ENCODE data around the gene SSU72.
A peak's percentile ranks its signal among the peaks of the same experiment; 100 is the strongest.
"Not testable (repeated sequence)": the region's sequence is repeated elsewhere in the genome, so short reads cannot be mapped to it uniquely, and the experiment has no call there.

The SSU72 gene

DNA sequence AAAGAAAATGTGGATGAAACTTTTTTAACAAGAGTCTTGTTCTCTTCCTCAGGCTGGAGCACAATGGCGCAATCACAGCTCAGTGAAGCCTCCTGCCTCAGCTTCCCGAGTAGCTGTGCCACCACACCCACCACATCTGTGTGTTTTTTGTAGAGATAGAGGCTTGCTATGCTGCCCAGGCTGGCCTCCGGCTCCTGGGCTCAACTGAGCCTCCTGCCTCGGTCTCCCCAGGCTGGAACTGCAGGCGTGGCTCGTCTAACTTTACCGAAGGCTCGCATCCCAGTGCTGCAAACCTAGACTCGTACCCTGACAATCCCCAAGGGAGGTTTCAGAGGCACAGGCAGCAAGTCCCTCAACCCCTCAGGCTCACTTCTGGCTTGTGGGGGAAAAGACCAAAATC, 14.5 kb downstream of the SSU72 start:
- DNase-seq (ENCODE audit: low read depth, low spot score), result no peak

DNA sequence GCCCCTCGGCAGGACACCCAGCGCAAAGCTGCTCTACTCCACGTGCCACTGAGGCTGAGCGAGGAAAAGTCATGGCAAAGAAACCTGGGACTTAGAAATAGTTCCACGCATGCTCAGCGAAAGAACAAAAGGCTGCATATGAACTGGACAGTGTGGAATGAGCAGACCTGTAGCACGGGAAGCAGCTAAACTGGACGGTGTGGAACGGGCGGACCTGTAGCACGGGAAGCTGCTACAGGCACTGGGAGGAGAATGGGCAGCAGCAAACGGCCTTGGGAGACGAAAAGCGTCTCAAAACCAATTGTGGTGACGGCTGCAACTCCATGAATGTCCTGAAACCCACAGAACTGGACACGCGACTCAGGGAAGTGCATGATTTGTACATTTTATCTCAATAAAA, 15.6 kb downstream of the SSU72 start:
- no peak for DNase-seq (ENCODE audit: low read depth, low spot score)

GRCh38 chr1:1558591-1558990, 16.1 kb downstream of the SSU72 start:
- DNase-seq (ENCODE audit: low read depth, low spot score), result no peak

- DNase-seq (ENCODE audit: low read depth, low spot score), result not testable (repeated sequence)
These were observed 17.0 kb downstream of the SSU72 start for GRCh38 chr1:1557688-1558087.

- not testable (repeated sequence) for DNase-seq (ENCODE audit: low read depth, low spot score)
These were observed 17.7 kb downstream of the SSU72 start for GRCh38 chr1:1556961-1557360.

- DNase-seq (ENCODE audit: low read depth, low spot score), result no peak
These were observed 18.2 kb downstream of the SSU72 start for GRCh38 chr1:1556505-1556904.

- DNase-seq (ENCODE audit: low read depth, low spot score), result no peak
These were observed 19.4 kb downstream of the SSU72 start for GRCh38 chr1:1554926-1555915.

DNA sequence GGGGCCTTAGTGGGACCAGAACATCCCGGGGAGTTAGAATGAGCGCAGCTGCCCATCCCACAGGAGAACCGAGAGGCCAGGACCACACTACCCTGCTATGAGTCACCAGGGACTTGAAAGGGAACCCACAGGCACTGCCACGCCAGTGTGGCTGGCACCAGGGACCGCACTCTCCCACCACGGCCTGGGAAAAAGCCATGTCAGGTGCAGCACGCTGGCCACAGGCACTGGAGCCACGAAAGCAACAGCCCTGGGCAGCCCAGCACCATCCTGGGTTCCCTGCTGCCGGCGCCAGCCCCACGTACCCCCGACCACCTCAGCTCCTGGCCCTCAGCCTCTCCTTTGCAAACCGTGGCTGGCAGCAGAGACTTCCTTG, 20.1 kb downstream of the SSU72 start:
- no peak for DNase-seq (ENCODE audit: low read depth, low spot score)

GRCh38 chr1:1553821-1554494, 20.7 kb downstream of the SSU72 start:
- DNase-seq (ENCODE audit: low read depth, low spot score), result no peak

DNA sequence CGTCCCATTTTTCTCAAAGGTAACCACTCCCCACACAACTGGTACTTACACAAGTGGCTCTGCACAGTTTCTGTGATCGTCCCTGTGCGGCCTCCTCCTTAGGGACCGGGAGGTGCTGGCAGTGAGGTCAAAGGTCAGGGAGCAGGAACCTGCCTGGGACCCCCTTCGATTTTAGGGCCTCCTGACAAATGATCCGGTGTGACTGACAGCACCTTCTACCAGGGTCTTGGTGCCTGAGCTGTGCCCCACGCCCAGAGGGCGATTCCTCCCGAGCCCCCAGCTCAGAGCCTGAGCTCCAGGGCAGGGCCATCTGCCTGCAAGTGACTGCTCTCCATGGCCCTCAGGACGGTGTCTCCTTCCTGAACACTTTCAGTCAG, 22.4 kb downstream of the SSU72 start:
- DNase-seq (ENCODE audit: low read depth, low spot score), result no peak

DNA sequence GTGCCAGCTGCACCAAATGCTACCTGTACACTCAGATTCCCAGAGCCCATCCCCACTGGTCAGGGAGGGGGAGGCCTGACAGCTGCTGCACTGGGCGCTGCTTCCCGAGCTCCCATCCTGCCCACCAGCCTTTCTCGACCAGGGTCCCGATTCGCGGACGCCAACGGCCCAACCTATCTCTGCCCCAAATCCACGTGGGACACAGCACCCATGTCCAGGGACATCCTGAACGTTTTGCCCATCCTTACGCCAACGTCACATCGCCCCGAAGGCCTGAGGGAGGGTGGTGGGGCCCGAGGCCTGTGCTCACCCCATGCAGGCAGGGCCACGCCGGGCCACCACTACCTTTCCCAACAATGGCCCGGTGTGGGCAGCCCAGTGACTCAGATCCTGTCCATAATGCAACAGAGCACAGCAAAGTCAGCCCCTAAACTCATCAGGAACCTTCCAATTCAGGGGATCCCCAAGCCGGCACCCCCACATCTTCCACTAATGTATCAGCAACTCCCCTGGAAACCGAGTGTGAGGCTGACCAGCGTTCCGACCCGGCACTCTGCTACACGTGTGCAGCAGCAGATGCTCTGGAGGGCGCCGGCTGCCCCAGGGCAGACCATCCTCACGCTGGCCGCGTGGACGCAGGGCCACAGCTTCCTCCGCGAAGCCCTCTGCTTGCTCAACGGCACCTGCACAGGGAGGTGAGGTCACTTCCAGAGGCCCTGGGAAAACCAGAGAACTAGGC, 23.0 kb downstream of the SSU72 start:
- no peak for DNase-seq (ENCODE audit: low read depth, low spot score)

- peak; percentile 72 for DNase-seq (ENCODE audit: low read depth, low spot score)
These were observed 23.9 kb downstream of the SSU72 start for GRCh38 chr1:1550591-1551432.

GRCh38 chr1:1550087-1550486, 24.6 kb downstream of the SSU72 start:
- DNase-seq (ENCODE audit: low read depth, low spot score), result no peak

DNA sequence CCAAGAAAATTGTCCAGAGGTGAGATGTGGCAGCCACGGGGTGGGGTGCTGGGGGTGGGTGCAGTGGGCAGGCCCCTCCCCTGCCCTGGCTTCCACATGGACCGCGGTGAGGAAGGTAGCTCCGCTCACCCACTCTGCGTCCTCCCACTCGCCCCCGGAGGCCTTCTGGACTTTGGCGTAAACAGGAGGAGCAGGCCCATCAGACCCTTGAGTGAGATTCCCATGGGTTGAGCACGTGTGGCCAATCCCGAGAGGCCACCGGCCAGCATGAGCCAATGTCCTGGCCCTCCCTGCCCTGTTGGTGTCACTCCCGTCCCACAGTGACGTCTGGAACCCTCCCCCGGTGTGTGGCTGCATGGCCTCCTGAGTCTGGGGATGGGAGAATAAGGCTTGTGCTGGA, 26.1 kb downstream of the SSU72 start:
- DNase-seq (ENCODE audit: low read depth, low spot score), result no peak

- no peak for DNase-seq (ENCODE audit: low read depth, low spot score)
These were observed 27.2 kb downstream of the SSU72 start for GRCh38 chr1:1547476-1547875.

GRCh38 chr1:1547011-1547410, 27.7 kb downstream of the SSU72 start:
- DNase-seq (ENCODE audit: low read depth, low spot score), result no peak

GRCh38 chr1:1545946-1546737, 28.5 kb downstream of the SSU72 start:
- DNase-seq (ENCODE audit: low read depth, low spot score), result no peak

DNA sequence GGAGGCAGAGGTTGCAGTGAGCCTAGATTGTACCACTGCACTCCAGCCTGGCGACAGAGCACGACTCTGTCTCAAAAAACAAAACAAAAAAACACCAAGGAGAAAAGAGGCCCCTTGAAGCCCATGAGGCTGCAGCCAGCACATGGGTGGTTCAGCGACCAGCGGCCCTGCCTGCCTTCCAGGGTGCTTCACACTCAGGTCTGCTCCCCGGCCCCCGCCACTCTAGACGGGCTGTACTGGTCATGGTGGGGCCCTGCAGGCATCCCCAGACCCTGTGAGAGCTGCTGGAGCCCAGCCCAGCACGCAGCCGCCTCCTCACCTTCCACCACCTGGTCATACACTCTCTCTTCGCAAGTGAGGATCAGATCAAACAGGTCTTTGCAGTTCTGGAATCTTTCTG, 30.1 kb downstream of the SSU72 start:
- DNase-seq (ENCODE audit: low read depth, low spot score), result no peak

DNA sequence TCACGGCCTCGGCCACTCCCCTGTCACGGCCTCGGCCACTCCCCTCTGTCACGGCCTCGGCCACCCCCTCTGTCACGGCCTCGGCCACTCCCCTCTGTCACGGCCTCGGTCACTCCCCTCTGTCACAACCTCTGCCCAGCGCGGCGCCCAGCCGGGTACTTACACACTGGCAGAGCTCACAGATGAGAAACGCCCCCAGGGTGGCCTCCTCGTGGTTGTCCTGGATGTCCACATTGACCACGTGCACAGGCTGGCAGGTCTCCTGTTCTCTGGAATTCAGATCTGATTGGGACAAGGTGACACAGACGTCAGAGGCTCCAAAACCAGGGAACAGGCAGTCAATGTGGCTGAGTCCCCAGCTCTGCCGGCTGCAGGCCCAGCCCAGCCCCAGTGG, 31.0 kb downstream of the SSU72 start:
- DNase-seq (ENCODE audit: low read depth, low spot score), result no peak
